ENCODE measurements around the gene NRG3.

DNA sequence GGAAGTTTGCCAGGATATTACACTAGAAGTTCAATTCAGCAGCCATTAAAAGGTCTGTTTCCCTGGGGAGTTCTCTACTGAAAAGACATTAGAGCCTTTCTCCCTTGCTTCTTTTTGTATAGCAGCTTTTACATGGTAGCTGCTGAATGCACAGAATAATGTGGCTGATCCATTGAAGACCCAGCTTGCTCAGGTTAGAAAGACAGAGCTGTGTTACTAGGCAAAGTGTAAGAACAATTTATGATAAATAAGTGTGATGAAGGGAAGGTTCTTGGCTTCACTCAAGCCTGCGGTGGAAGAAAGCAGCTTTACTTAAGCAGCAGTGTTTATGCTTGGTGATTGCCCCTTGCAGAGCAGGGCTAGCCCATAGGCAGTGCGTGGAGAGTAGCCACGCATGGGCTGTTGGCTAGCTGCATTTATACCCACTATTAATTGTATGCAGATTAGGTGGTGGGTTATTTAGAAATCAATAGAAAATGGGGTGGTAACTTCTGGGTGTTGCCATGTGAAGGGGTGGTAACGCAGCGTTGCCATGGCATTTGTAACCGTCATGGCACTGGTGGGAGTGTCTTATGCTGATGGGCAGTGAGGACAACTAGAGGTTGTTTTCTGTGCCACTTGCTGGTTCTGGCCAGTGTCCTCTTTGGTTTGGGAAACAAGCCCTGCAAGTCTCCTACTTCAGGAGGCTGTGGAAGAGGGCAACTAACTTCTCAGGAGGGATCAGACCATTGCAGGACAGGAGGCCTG lies 942.9 kb downstream of the NRG3 start:
- no peak for TF ChIP-seq CTCF (IDR thresholded peaks at IDR 0.05)
- no peak for TF ChIP-seq POLR2A (IDR thresholded peaks at IDR 0.05)
- no peak for TF ChIP-seq EP300 (IDR thresholded peaks at IDR 0.05)

All from ovary (tissue), 3 donors.